HEK293T (cell line): ENCODE results near the gene ARID3A.

ENCODE experiments used
- ELF4 ChIP-seq: fragments of 450-650 bp; IDR thresholded peaks from 2 replicates; pipeline ENCODE4 v1.6.1; 2017; ENCODE audit warnings: antibody characterized with exemption
- FOXK2 ChIP-seq: fragments of 450-650 bp; IDR thresholded peaks from 2 replicates; pipeline ENCODE4 v1.6.1; 2016; ENCODE audit warnings: mild to moderate bottlenecking
- SP1 ChIP-seq: fragments of 450-650 bp; IDR thresholded peaks from 2 replicates; pipeline ENCODE4 v1.6.1; 2017
- SUZ12 ChIP-seq: fragments of 450-650 bp; IDR thresholded peaks from 2 replicates; pipeline ENCODE4 v1.6.1; 2016; ENCODE audit warnings: mild to moderate bottlenecking

- TF ChIP-seq FOXK2 (no peak), SP1 (no peak), ELF4 (no peak), SUZ12 (no peak)
These were observed 92.1 kb downstream of the ARID3A start for GRCh38 chr19:1017906-1018305.
